HL-60/S4 (cell line): ENCODE data around the gene SLC6A5.

Experiments
- in situ Hi-C: fragments of 300-500 bp; cut with MboI; formaldehyde crosslinking; loops from 2 replicates; pipeline ENCODE4 v1.14.3; 2022; ENCODE audit warnings: low sequenced_read_pairs

SLC6A5 gene

DNA sequence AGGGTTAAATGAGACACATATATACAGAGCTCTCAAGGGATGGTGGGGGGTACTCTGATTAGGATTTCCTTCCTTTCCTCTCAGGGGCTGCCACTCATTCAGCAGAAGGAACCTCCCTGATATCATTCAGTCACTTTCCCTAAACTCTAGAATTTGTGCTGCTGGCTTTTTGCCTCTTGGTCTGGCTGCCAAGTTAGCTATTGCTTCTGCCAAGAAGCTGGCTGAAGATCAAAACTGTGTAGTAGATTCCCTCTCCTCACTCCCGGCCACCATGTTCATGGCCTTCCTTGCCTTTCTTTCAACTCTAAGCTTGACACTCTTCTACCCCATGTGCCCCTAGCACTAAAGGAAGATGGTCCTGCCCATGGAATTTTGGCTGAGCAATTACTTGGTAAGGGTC is 18.7 kb downstream of the SLC6A5 start:
- in situ Hi-C loops, result no loop called here

DNA sequence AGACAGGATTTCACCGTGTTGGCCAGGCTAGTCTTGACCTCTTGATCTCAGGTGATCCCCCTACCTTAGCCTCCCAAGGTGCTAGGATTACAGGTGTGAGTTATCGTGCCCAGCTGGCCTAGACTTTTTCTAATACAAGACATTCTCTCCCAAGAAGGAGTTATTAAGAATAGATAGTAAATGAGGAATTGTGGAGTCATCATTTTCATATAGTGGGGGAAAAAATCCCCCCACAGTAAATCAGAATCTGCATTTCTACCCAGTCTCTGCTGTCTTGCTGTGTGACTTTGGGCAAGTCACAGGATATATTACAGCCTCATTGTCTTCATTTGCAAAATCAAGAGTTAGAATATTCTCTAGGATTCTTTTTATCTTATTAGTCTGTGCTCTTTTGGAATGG is 21.6 kb downstream of the SLC6A5 start:
- in situ Hi-C loops, result no loop called here

DNA sequence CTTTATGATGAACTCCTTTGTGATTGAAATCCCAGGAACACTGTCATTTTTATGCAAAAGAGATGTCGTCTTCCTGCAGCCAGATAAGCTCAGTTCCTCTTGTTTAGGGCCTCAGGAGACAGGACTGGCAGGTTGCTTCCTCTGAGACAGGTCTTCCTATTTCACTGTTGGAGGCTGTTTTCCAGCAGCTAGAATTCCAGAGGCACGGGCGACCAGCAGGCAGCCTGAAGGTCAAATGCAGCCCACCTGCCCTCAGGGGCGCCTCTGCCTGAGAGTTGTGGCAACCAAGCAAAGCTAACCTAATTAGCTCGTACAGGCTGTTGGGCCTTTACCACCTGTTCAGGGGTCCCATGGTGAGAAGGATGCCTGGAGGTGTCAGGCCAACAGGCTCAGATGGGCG is 22.3 kb downstream of the SLC6A5 start:
- in situ Hi-C loops, result no loop called here

DNA sequence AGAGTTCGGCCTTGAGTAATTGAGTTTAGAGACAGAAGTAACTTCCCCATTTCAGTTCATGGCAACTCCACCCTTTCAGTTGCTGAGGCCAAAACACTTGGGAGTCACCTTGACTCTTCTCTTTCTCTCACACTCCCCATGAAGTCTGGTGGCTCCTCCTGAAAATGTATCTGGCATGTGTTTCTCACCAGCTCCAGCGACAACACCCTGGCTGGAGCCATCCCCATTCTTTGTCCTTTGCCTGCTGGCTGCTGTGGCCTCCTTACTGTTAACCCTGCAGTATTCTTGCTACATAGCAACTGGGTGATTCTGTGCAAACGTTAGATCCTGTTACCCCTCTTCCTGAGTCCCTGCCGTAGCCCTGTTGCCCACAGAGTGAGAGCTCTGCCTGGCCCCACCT is 23.8 kb downstream of the SLC6A5 start:
- in situ Hi-C loops, result no loop called here

DNA sequence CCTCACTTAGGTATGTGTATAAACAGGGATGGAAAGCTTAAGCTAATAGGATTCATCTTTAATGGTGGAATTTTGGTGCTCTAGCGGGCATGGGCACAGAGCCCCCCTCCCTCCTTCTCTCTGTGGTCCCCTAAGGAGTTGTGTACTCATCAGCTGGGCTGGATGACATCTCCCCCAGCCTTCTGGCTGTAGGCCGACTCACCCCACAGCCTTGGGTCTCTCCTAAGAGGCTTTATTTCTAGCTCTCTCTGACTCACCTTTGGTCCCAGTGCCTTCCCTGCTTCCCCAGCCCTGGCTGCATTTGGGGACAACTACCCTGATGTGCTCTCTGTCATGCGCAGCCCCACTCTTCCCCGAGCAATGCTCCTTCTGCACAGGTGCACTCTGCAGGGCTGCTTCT is 26.9 kb downstream of the SLC6A5 start:
- in situ Hi-C loops, result no loop called here

DNA sequence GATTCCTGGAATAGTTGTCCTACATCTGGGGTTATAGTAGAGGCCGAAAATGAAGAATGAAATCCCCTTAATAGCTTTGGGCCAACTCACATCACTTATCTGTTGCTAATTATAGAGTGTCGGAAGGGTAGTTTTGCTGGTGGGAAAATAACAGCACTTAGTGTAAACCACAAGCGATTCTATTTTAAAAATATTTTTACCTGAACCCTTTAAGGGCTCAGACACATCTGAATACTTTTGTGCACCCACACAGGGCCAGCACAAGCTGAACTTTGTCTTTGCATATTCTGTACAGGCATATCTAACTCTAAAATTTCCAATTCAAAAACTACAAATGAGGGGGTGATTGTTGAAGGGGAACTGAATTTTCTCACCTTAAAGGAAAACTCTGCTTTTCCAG is 27.6 kb downstream of the SLC6A5 start:
- in situ Hi-C loops, result no loop called here

DNA sequence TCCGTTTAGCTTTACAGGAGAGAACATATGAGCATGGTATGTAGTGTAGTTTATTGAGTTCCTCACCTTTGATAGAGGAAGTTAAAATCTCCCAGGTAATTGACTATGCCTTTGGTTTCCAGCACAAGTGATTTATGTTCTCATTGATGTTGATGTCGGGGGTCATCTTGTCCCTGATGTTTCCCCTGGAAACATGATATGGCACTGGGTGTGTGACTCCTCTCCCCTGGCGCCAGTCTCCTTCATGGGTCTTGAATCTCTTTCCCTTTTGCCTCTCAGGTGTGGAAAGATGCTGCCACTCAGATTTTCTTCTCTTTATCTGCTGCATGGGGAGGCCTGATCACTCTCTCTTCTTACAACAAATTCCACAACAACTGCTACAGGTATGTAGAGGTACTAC is 28.3 kb downstream of the SLC6A5 start:
- in situ Hi-C loops, result no loop called here

DNA sequence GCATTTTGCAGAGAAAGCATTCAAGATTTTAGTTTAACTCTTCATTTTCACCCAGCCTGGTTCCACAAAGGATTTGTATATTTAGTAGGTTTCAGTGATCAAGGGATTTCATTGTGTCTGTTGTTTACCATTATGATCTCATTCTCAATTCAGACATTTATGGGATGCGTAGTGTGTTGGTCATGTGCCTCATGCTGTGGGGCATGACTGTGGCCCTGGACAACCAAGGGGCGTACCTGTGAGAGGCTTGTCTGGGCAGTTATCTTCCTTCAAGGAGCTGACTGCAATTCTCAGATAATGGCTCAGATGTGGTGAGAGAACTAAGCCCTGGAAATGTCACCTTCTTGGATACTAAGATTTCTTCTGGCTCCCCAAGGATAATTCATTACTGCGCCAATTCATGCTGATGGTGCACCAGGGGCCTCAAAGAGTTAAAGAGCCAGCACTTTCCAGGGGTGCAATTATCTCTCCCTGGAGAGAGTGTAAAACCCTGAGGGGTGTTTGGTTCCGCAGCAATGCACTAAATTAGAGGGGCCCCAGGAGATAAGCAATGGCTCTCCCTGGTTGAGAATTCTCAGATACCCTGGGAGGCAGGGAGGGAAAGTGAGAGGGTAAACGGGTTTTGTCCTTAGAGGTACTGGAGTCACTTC is 32.2 kb downstream of the SLC6A5 start:
- in situ Hi-C loops, result no loop called here

DNA sequence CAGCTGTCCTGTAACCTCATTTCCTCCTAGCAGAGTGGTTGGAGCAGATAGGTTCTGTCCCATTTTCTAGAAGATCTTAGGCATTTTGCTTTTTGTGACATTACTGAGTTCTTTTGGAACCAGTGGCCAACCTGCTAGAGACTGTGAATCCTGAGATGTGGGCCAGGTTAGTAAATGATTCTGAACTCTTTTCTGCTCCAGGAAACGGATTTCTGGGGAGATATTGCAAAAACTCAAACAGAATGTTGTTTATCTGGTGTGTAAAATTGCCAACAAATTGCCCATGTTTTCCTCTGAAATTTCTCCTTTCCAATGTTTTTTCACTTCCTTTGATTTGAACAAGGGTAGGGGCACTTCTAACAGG is 32.7 kb downstream of the SLC6A5 start:
- in situ Hi-C loops, result no loop called here

DNA sequence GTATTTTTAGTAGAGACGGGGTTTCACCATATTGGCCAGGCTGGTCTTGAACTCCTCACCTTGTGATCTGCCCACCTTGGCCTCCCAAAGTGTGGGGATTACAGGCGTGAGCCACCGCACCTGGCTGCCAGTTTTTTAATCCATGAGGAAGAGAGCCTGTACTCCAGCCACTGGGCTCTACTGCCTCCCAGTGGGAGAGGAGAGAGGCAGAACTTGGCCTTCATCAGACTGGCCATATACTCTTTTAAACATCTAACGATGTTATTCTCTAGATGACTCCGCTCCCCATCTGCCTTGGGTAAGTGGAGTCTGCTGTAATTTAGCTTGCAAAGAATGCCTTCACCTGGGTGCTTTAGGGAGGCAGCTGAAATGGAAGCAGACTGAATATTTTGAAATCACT is 34.6 kb downstream of the SLC6A5 start:
- in situ Hi-C loops, result no loop called here

DNA sequence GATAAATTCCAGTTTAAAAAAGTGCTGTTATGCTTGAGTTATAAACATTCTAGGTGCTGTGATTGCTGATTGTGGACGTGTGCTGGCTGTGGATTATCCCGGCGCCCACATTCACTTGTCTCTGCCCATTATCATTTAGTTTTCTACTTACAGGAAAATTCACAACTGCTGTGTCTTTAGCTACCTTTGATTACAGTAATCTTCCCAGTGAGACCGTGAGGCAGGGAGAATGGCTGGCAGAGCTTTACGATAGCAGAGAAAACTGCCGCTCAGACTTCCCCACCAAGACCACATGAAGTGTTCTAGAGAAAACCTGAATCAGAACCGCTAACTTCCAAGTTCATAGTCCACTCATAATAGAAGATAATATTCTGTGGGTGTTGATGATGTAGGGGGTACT is 35.4 kb downstream of the SLC6A5 start:
- in situ Hi-C loops, result no loop called here

DNA sequence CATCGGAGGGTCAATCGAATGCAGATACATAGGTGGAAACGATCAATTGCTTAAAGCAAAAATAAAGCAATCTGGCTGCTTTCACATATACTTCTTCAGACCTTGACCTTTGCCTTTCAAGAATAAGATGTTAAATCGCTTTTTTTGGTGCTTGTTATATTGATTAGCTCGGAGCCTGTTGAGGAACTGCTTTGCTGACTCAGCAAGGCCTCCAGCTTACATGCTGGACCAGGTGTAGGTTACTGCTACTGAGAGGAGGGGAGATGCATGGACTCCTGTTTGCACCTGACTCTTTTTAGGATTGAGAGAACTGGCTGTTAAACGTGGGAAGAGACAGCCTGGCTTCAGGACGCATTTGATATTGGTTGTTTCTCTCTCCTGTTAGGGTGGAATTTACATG is 38.7 kb downstream of the SLC6A5 start:
- in situ Hi-C loops, result no loop called here

DNA sequence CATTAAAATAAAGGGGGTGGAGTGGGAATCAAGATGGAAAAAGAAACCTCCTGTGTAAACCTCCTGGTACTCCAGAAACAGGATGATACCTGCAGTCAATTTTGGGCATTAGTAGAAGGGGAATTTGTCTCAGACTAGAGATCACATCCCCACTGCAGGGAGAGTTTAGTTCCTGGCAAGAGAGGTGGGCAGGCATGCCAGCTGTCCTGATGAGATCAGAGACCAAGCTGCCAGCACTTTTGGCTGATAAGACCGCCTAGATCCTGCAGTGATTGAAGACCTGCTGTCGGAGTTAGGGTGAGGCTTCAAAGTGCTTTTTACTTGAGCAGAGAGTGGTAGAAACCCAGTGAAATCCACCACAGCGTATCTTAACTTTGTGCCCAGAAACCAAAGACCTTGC is 40.3 kb downstream of the SLC6A5 start:
- in situ Hi-C loops, result no loop called here

DNA sequence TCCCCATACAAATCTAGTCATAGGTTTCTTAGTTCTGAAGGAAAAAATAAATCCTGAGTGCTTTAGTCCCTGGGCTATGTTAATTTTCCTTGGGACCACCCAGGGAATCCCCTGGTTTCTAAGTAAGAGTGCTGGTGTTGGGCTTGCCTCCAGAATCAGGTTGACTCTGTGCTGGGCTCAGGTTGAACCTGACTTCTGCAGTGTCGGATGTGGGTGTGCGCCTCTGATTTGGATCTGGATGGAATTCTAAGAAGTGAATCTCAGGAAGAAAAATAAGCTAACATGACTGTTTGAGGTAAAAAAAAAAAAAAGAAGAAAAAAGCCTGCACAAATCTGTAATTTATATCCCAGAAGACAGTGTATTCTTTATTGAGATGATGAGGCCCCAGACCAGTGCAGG is 41.0 kb downstream of the SLC6A5 start:
- in situ Hi-C loops, result no loop called here

DNA sequence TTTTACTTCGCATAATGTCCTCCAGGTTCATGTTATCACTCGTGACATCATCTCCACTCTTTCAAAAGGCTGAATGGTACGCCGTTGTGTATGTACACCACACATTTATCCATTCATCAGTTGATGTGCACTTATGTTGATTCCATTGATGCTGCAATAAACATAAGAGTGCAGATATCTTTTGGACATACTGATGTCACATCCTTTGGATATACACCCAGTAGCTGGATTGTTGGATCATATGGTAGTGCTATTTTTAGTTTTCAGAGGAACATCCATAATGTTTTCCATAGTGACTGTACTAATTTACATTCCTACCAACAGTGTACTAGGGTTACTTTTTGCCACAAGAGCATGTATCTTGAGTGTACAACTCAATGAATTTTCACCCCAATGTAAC is 45.0 kb downstream of the SLC6A5 start:
- in situ Hi-C loops, result no loop called here

DNA sequence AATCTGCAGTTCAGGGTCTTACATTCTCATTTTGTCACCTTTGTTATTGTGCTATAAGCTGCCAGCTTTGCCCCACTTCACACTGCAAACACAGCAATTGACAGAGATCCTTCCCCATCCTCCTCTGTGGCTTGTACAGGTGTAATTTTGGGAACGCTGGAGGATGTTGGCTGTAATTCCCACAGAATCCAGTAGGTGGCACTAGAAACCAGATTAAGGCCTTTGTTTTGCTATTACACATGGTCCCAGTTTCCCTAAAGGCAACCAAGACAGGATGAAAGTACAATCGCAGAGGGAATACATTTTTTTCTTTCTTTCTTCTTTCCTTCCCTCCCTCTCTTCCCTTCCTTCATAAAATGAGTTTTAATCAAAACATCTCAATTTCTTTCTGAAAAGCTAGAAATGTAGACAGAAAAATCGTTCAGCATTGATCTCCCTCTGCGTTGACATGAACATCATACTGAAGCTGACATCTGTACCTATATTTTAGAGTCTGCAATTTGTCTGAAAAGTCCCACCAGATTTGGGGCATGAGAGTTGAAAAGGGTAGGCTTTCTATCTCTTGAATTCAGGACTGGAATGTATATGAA is 48.7 kb downstream of the SLC6A5 start:
- in situ Hi-C loops, result no loop called here

DNA sequence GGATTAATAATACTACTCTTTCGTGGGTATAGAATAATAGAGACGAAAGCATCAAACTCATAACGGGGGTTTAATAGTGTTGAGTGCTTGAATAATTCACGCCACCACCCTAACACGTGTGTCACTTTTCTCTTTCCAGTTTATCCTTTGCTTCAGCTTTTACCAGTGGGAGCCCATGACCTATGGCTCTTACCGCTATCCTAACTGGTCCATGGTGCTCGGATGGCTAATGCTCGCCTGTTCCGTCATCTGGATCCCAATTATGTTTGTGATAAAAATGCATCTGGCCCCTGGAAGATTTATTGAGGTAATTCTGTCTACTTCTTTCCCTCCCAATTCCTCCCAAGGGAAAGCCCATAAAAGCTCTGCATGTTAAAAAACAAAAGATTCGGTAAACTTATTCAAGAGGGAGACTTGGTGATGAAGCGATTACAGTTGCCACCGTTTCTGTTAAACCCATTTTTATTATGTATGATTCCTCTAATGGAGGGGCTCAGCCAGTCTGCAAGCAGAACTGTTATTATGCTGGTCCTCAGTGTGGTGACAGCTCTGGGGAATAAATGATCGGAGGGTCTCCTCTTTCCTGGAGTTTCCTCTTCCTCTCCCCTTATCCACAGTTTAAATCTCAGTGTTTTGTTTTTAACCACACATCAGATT is 52.9 kb downstream of the SLC6A5 start:
- in situ Hi-C loops, result no loop called here

DNA sequence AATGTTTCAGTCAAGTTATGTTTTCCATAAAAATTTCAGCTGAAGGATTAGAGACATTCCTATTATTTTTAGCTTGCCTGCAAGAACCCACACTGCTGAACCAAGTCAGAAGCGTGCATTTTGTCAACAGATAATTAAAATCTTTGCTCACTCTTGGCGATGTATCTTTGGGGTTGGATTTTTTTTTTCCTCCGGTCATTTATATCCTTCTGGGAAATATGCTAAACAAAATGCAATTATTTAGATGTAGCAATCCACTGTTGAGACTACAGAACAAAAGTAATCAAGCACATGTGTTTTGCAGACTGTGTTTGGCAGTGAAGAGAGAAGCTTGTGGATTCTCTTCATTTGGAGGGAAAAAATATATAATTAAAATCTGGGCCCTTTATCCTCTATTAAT is 54.6 kb downstream of the SLC6A5 start:
- in situ Hi-C loops, result no loop called here

DNA sequence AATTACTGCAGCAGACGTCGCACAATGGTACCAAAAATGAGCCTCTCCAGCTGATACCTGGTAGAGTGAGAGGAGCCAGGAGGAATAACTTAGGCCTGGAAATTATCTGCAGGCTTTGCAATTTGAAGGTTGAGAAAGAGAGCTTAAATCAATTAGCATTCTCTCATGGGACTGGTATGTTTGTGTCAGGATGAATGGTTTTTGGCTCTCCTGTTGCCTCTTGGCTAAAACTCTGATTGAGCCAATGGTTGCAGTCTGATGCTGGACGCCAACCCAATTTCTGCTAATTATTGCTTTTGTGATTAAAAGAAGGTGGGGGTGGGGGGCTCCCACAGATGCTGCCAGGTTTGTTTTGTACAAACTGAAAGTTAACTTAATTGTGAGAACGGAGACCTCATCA is 57.5 kb downstream of the SLC6A5 start:
- in situ Hi-C loops, result no loop called here

DNA sequence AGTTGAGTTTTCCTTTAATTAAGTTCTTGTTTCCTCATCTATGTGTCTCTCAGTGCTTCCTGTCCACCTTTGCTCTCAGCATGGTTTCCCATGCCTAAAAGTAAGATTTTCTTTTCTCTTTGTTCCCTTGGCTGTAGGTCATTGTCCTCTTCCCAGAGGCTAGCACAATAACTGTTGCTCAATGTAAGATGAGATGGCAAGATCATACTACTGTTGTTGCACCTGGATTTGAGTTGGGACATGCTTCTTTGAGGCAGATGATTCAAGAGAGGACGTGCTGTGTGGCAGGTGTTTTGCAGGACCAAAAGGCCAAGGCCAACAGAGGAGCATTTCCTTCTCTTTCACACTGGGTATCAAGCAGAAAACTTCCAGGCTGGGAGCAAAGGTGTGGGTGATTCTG is 58.7 kb downstream of the SLC6A5 start:
- in situ Hi-C loops, result no loop called here

DNA sequence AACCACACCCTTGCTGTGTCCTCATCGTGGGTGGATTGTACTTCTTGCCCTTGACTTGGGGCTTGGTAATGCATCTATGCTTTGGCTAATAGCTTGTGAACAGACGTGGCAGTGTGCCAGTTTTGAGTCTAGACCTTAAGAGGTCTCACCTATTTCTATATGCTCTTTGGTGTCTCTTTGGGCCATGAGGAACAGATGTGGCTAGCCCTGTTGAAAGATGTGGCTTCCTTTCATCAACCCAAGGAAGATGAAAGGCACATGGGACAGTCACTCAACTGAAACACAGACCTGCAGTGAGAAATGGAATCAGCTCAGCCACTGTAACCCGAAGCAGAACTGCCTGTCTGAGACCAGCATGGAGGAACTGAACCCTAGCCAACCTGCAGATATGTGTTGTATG is 62.0 kb downstream of the SLC6A5 start:
- in situ Hi-C loops, result no loop called here

DNA sequence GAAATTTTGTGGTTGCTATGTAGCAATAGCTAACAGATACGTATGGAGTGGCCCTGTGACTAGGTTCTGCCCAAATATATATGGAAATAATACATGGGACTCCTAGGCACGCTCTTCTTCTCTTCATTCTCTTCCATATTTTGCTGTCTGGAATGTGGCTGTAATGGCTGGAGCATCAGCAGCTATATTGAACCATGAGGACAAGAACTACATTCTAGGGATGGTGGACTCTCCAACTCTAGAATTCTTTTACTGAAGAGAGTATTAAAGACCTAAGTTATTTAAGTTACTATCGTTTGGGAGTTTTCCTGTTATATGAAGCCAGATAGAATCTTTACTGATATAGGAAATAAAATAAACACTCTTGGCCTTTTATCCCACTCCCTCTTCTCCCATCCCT is 62.4 kb downstream of the SLC6A5 start:
- in situ Hi-C loops, result no loop called here
